GM12874 (cell line): ENCODE results near the gene UNC13D.

Experiments used
- TF ChIP-seq, protein P1 (sequence below): IDR thresholded peaks from 2 replicates; pipeline ENCODE4 v1.5.1; 2011; ENCODE audit warnings: low read depth, mild to moderate bottlenecking, control low read depth, low read length, moderate library complexity; ENCODE audit not compliant: insufficient read depth

The UNC13D gene

GRCh38 chr17:75842411-75842810 lies 1.8 kb downstream of the UNC13D start:
- TF ChIP-seq, protein P1, sequence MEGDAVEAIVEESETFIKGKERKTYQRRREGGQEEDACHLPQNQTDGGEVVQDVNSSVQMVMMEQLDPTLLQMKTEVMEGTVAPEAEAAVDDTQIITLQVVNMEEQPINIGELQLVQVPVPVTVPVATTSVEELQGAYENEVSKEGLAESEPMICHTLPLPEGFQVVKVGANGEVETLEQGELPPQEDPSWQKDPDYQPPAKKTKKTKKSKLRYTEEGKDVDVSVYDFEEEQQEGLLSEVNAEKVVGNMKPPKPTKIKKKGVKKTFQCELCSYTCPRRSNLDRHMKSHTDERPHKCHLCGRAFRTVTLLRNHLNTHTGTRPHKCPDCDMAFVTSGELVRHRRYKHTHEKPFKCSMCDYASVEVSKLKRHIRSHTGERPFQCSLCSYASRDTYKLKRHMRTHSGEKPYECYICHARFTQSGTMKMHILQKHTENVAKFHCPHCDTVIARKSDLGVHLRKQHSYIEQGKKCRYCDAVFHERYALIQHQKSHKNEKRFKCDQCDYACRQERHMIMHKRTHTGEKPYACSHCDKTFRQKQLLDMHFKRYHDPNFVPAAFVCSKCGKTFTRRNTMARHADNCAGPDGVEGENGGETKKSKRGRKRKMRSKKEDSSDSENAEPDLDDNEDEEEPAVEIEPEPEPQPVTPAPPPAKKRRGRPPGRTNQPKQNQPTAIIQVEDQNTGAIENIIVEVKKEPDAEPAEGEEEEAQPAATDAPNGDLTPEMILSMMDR: no peak

DNA sequence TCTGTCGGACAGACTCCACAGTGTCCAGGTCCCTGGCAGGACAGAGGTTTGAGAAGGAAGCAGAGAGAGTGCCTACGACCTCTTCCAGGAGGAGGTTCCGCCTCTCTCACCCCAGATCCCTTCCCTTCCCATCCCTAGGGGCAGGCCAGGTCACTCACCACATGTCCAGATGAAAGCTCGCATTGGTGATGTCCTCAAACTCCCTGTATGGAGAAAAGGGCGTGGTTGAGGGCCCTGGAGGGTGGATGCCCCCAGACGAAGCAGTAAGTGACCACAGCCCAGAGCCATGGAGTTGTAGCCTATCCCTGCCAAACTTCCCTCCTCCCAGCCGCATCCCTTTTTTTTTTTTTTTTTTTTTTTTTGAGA lies 3.4 kb downstream of the UNC13D start:
- TF ChIP-seq, protein P1: no peak

- TF ChIP-seq, protein P1: no peak
These were observed 4.0 kb downstream of the UNC13D start for GRCh38 chr17:75839942-75840798.

DNA sequence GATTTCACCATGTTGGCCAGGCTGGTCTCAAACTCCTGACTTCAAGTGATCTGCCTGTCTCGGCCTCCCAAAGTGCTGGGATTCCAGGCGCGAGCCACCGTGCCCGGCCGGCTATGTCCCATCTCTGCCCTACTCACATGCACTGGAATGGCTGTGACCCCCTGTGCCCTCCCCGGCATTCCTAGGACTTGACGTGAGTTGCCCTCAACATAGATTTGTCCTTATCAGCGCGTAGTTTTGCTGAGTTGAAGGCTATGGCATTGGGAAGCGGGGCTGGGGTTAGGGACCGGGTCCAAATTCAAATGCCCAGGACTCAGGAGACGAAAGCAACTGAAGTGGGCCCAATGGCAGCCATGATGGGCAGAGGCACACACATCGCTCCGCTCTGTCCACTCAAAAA lies 5.8 kb downstream of the UNC13D start:
- TF ChIP-seq, protein P1: no peak

- TF ChIP-seq, protein P1: no peak
These were observed 6.3 kb downstream of the UNC13D start for GRCh38 chr17:75837899-75838298.

- TF ChIP-seq, protein P1: no peak
These were observed 7.6 kb downstream of the UNC13D start for GRCh38 chr17:75836605-75837004.

GRCh38 chr17:75835654-75835987 lies 8.6 kb downstream of the UNC13D start:
- TF ChIP-seq, protein P1: no peak
